Muscle of back (tissue), 13 donors: ENCODE data around the gene PRRC2B. TPM values are rescaled to one million over a fixed set of nuclear protein-coding genes. Genes with fewer than 3 reads are reported as not detected.
A peak's percentile ranks its signal among the peaks of the same experiment; 100 is the strongest.
"Not testable (repeated sequence)": the region's sequence is repeated elsewhere in the genome, so short reads cannot be mapped to it uniquely, and the experiment has no call there.

Experiments
- DNase-seq, 3 donors: peaks; one replicate each; pipeline versions ENCODE4 v3.0.0 to v3.0.0-alpha.2; 2013
- long read RNA-seq, 9 donors: transcript quantifications; one replicate each; lab custom pipeline, GENCODE V29; 2026
- polyA plus RNA-seq, 10 donors: library from polyadenylated mRNA; unstranded; fragments of 120-200 nt; gene quantifications; one replicate each; pipeline ENCODE4 v1.2.1, GENCODE V29; 2013; ENCODE audit not compliant: insufficient read length in 10 of 10

The PRRC2B gene
- polyA plus RNA-seq, result 100 to 1,000 TPM; 124 to 177 (median 145) TPM
- long read RNA-seq, donor 1, full-length matches to known transcripts, result 4 of 48 reads
- long read RNA-seq, donor 1, partial matches to known transcripts, result 44 of 48 reads
- long read RNA-seq, donor 1, other reads (novel, unspliced or antisense), result 0 of 48 reads
- long read RNA-seq, donor 2, full-length matches to known transcripts, result 6 of 47 reads
- long read RNA-seq, donor 2, partial matches to known transcripts, result 41 of 47 reads
- long read RNA-seq, donor 2, other reads (novel, unspliced or antisense), result 0 of 47 reads
- long read RNA-seq, donor 3, result 0 reads
- long read RNA-seq, donor 4, full-length matches to known transcripts, result 2 of 12 reads
- long read RNA-seq, donor 4, partial matches to known transcripts, result 10 of 12 reads
- long read RNA-seq, donor 4, other reads (novel, unspliced or antisense), result 0 of 12 reads
- long read RNA-seq, donor 5, full-length matches to known transcripts, result 7 of 69 reads
- long read RNA-seq, donor 5, partial matches to known transcripts, result 62 of 69 reads
- long read RNA-seq, donor 5, other reads (novel, unspliced or antisense), result 0 of 69 reads
- long read RNA-seq, donor 6, full-length matches to known transcripts, result 4 of 22 reads
- long read RNA-seq, donor 6, partial matches to known transcripts, result 18 of 22 reads
- long read RNA-seq, donor 6, other reads (novel, unspliced or antisense), result 0 of 22 reads
- long read RNA-seq, donor 7, full-length matches to known transcripts, result 9 of 63 reads
- long read RNA-seq, donor 7, partial matches to known transcripts, result 54 of 63 reads
- long read RNA-seq, donor 7, other reads (novel, unspliced or antisense), result 0 of 63 reads
- long read RNA-seq, donor 8, full-length matches to known transcripts, result 4 of 9 reads
- long read RNA-seq, donor 8, partial matches to known transcripts, result 5 of 9 reads
- long read RNA-seq, donor 8, other reads (novel, unspliced or antisense), result 0 of 9 reads
- long read RNA-seq, donor 9, result 0 reads

DNA sequence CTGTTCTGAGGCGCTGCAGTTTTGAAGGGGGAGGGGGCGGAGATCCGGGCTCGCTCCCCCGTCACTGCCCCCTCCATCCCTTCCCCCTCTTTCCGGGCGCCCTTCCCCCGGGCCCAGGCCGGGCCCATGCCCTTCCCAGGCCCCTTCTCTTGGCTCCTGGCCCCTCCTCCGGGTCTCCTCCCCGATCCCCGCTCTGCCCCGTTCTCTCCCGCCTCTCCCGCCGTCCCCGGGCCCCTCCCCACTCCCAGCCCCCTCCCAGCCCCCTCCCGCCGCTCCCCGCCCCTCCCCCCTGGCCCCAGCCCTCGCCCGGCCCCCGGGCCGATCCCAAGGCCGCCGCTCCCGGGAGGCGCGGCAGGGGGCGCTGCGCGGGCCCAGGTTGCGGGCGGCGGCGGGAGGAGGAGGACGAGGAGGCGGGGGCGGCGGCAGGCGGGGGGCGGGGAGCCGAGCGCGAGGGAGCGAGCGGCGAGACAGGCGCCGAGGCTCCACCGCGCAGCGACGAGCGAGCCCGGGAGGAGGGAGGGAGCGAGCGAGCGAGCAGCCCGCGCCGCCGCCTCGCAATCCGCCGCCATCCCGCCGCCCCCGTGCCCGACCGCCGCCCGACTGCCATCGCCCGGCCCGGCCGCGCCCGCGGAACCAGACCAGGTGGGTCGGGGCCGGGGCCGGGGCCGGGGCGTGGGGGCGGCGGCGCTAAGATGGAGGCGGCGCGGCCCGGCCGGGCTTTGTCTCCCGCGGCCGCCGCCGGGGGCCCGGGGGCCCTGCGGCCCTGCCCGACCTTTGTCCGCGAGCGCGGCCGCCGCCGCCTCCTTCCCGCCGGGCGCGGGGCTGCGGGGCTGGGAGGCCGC, at the start of gene PRRC2B:
TSS of gene PRRC2B (plus strand) at position 465 of the 842 bp plus-strand sequence. CDS start 36,059 bp downstream, outside the sequence.
- DNase-seq, result peak; percentile 89 to 94 (median 92)

DNA sequence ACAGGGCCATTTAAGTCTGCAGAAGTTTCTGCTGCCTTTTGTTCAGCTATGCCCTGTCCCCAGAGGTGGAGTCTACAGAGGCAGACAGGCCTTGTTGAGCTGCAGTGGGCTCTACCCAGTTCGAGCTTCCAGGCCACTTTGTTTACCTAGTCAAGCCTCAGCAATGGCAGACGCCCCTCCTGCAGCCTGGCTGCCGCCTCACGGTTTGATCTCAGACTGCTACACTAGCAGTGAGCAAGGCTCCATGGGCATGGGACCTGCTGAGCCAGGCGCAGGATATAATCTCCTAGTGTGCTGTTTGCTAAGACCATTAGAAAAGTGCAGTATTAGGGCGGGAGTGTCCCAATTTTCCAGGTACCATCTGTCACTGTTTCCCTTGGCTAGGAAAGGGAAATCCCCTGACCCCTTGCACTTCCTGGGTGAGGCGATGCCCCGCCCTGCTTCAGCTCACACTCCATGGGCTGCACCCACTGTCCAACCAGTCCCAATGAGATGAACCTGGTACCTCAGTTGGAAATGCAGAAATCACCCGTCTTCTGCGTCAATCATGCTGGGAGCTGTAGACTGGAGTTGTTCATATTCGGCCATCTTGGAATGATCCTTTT, 48.9 kb upstream of the PRRC2B start:
- DNase-seq, result not testable (repeated sequence)

DNA sequence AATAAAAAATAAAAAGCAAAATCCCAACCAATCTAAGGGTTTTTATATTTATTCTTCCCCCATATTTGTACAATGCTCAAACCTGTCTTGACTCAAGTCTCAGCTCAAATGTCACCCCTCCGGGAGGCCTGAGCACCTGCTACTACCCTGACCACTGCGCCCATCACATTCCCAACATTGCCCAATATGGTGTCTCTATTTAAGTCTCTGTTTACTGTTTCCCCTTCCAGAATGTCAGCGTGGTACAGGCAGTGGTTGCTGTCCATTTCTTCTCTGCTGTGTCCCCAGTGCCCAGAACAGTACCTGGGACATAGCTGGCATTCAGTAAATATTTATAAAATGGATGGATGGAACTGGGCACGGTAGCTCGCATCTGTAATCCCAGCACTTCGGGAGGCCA, 47.3 kb upstream of the PRRC2B start:
- no peak for DNase-seq

DNA sequence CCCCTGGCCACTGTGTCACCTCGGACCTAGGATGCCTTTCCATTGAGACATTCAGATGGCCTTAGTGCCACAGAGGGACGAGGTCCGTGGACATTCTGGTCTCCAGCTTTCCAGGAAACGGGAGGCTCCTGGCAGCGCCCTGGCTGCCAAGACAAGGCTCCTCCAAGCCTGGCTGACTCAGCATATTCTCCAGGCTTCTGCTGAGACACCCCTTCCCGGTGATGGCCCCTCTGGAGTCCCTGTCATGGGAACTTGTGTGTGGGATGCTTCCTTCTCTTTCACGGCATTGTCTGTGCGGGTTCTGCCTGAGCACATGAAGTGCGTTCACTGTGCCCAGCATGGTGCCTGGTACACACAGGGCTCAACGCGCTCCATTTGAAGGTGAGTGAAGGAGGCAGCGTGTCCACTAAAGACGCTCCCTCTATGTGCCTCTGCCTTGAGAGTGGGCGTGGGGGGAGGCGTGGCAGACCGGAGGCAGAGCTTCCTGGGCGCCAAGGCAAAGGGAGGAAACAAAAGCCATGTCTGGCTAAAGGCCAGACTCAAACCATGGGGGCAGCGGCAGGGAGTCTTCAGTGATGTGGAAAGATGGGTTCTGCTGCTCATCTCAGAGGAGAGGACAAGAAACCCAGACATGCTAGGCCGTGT, 46.4 kb upstream of the PRRC2B start:
- no peak for DNase-seq

DNA sequence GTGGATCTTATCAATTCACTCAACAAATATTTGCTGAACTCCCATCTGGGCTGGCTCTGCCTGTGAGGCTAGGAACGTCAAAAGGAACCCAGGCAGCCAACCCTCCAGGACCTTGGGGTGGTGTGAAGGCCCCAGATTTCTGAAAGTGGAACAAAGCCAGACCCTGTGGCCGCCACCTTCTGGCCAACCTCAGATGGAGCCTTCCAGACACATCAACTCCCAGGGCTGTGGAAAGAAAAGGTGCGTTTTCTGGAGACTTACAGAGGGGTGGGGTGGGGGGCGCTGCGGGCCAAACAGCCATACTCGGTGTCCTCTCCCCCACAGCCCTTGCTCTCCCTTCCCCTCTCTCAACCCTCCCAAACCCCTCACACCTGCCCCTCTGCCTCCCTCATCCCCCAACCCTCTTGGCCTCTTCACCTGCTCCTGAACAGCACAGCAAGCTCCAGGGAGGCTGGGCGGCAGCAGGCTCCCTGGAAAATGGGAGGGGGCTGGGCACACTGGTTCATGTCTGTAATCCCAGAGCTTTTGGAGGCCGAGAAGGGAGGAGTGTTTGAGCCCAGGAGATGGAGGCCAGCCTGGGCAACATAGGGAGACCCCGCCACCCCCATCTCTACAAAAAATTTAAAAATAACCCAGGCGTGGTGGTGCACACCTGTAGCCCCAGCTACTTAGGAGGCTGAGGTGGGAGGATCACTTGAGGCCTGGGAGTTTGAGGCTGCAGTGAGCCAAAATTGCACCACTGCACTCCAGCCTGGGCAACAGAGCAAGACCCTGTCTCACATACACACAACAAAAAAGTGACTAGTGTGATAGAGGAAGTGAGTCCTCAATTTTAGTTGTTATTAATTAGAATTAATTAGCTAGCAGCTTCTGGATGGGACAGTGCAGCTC, 45.0 kb upstream of the PRRC2B start:
- no peak for DNase-seq

DNA sequence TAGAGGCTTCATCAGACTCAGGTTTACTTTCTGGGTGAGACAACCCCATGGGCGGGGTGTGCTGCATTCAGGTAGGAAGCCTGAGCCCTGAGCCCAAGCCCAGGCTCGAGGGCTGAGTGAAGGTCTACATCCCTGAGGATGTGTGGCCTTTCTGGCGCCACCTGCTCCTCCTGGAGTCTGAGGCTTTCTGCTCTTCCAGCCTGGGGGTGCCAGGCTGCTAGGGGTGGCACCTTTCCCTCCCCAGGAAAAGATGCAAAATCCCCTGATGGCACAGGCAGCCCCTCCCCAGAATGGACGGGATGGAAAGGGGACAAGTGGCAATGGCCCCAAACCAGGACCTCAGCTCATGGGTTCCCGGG, 44.4 kb upstream of the PRRC2B start:
- DNase-seq, result no peak

DNA sequence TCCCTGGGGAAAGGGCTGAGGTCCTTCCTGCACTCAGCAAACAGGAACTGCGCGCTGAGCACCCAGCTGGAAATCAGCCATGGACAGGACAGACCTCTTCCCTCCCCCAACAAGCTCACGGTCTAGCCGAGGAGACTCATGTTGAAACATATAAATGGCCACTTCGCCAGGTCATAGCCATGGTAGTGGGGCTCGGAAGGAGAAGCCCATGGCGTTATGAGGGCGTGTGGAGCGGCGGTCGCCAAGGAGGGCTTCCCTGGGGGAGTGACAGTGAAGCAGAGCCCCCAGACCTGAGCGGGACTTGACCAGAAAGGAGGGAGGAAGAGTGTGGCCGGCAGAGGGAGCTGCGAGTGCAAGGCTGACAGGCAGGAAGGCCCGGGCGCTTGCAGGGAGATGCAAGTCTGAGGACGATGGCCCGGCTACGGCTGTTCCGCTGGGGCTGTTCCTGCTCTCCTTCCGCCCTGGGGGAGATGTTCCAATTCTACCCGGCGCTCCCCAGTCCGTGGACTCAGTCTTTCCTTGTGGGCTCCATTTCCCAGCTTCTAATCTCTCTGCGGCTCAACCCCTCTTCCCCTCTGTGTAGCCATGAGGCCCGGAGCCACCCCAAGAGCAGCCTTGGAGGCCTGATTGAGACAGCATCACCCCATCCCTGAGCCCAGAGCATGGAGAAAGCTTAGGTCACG, 43.9 kb upstream of the PRRC2B start:
- peak; percentile 71 to 92 (median 84) for DNase-seq

DNA sequence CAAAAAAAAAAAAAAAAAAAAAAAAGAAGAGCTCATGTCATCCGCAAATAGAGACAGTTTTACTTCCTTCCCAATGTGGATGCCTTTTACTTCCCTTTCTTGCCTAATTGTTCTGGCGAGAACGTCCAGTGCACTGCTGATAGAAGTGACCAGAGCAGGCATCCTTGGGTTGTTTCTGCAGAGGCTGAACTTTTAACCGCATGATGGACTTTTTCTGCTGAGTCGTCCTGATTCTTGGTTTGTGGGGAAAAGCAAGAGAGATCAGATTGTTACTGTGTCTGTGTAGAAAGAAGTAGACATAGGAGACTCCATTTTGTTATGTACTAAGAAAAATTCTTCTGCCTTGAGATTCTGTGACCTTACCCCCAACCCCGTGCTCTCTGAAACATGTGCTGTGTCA, 37.4 kb upstream of the PRRC2B start:
- DNase-seq, result peak in 1 of 3 donors; percentile 36

DNA sequence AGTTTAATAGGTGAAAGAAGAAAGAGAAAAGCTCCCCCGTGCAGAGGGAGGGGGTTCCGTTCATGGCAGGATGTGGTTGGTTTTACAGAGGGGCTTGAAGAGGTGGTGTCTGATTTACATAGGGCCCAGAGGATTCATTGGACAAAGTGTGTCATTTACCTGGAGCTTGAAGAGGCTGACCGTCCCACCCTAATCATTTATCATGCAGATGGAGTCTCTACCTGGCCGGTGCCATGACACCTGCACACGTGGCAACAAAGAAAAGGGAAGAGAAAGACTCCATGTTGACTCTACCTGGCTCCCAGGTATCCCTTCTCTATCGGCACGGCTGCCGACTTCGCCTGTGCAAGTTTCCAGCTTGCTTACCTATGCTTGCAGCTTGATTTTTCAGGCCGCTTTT, 35.3 kb upstream of the PRRC2B start:
- DNase-seq, result no peak

DNA sequence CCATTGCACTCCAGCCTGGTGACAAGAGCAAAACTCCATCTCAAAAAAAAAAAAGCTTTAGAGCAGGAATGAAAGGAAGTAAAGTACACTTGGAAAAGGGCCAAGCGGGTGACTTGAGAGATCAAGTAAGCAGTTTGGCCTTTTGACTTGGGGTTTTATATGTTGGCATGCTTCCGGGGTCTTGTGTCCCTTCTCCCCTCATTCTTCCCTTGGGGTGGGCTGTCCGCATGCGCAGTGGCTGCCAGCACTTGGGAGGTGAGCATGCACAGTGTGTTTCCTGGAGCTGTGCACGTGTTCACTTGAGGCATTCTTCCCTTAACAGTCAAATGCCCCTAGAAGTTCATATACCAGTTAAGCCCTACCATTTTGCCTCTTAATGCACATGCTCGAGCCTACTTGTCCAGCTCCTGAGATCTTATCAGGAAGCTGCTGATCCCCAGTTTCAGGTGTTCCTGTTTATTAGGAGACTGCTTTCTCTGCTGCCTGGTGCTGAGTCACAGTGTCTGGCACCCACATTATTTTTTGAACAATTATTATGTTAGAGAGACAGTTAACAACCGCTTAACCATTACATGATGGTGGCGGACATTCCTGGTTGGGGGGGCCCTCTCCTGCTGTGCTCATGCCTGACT, 32.6 kb upstream of the PRRC2B start:
- no peak for DNase-seq

DNA sequence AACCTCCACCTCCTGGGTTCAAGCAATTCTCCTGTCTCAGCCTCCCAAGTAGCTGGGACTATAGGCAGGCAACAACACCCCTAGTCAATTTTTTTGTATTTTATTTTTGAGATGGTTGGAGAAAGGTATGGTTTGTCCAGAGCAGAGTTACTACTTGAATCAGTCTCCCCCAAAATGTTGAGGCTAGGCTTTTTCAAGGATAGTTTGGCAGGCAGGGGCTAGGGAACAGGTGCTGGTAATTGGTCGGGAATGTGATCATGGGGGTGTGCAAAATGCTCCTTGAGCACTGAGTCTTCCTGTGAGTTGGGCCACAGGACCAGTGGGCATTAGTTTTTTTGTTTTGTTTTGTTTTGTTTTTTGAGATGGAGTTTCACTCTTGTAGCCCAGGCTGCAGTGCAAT, 28.3 kb upstream of the PRRC2B start:
- DNase-seq, result no peak

DNA sequence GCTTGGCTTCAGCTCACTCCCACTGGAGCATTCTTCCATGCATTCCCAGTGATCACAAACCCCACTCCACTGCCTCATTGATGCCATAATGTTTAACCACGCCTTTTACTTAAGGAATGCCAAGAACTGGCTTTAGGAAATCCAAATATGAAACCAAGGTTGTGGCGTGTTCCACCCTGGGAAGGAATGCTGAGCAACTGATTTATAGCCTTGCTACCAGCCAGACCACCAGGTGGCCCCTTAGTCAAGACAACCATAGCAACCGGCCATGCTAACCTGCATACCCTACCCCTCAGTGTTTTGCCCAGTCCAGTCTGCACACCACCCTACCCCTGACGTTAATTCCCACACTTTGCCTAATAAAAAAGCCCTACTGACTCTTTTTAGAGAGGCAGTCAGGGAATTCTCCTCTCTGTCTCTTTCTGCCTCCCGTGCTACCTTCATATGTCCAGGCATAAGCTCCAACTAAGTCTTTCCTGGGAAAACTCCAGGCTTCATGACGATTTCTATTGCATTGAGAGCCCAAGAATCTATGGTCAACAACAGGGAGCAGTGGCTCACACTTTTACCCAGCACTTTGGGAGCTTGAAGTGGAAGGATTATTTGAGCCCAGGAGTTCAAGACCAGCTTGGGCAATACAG, 27.0 kb upstream of the PRRC2B start:
- DNase-seq, result peak; percentile 44 to 61 (median 52)

DNA sequence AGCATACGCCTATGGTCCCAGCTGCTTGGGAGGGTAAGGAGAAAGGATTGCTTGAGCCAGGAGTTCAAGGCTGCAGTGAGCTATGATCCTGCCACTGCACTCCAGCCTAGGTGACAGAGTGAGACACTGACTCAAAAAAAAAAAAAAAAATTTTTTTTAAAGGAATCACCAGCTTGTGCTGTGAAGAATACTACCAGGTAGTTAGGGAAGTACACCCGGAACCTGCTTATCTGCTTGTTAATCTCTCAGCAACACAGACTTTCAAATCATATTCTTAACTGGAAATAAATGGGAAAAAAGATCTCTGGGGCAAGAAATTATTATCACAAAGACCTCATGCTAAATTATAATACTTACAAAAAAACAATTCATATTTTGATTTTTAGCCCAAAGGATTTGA, 26.4 kb upstream of the PRRC2B start:
- no peak for DNase-seq

DNA sequence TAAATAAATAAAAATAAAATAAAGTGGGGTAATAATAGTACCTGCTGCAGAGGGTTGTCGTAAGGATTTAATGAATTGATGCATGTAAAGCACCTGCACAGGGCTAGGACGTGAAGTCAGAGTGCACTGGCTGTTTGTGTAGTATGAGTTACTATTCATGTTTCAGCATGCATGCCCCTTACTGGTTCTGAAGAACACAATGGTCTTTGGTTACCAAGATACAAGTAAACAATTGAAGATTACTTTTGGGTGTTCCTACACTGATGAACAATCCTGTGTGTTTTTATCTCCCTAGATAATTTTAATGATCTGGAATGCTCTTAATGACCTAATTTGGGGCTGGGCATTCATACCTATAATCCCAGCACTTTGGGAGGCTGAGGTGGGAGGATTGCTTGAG, 23.2 kb upstream of the PRRC2B start:
- DNase-seq, result no peak

DNA sequence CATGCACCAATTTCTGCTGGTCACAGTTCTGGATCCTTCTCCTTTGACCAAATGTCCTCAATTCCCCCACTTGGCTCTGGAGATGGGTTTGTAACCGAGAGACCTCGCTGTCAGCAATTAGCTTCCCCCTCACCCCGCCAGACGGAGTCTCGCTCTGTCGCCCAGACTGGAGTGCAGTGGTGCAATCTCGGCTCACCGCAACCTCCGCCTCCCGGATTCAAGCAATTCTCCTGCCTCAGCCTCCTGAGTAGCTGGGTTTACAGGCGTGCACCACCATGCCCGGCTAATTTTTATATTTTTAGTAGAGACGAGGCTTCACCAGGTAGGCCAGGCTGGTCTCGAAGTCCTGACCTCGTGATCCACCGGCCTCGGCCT, 21.3 kb upstream of the PRRC2B start:
- DNase-seq, result not testable (repeated sequence)

DNA sequence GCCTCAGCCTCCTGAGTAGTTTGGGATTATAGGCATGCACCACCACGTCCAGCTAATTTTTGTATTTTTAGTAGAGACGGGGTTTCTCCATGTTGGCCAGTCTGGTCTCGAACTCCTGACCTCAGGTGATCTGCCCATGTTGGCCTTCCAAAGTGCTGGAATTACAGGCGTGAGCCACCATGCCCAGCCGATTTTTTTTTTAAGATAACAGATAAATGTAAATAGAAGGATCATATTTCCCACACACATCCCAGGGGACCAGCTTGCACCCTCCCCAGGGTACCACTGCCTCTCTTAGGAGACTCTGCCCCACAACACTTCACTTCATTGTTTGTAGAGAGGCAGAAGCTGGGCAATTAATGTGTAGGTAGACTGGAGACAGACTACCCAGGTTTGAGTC, 19.2 kb upstream of the PRRC2B start:
- DNase-seq, result not testable (repeated sequence)

DNA sequence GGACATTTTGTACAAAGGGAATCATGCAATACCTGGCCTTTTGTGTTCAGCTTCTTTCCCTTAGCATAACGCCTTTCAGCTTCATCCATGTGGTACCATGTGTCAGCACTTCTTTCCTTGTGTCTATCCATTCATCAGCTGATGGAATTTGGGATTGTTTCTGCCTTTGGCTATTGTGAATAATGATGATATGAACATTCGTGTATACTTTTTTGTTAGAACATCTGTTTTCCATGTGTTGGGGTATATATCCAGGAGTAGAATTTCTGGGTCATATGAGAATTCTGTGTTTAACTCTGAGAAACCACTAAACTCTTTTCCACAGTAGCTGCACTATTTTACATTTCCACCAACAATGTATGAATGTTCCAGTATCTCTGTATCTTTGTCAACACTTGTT, 14.8 kb upstream of the PRRC2B start:
- DNase-seq, result peak in 1 of 3 donors; percentile 41
